Activated CD4-positive, alpha-beta T cell treated with anti-CD3 and anti-CD28 coated beads, Interleukin-10, Interleukin-2, amounts not matched to agents 100 ng/mL and 50 ng/mL, durations not matched to agents 16 hours and 8 hours (primary cell): ENCODE results near the gene GAS6.

Source experiments
- DNase-seq: peaks from one replicate; pipeline ENCODE4 v3.0.0-alpha.2; 2020

The GAS6 gene

GRCh38 chr13:113850722-113851479 lies 13.0 kb downstream of the GAS6 start:
- no peak for DNase-seq

GRCh38 chr13:113849981-113850721 lies 13.7 kb downstream of the GAS6 start:
- DNase-seq = no peak

GRCh38 chr13:113849546-113849945 lies 14.3 kb downstream of the GAS6 start:
- no peak for DNase-seq

- DNase-seq = no peak
Measured at GRCh38 chr13:113848431-113849260, 15.2 kb downstream of the GAS6 start.

GRCh38 chr13:113848020-113848419 lies 15.9 kb downstream of the GAS6 start:
- no peak for DNase-seq

- peak; percentile 11 for DNase-seq
Measured at GRCh38 chr13:113846636-113847318, 17.1 kb downstream of the GAS6 start.

GRCh38 chr13:113845723-113846635 lies 17.9 kb downstream of the GAS6 start:
- no peak for DNase-seq

- no peak for DNase-seq
Measured at GRCh38 chr13:113845055-113845454, 18.8 kb downstream of the GAS6 start.

GRCh38 chr13:113843864-113844556 lies 19.9 kb downstream of the GAS6 start:
- no peak for DNase-seq

GRCh38 chr13:113843063-113843654 lies 20.7 kb downstream of the GAS6 start:
- DNase-seq = no peak

GRCh38 chr13:113842336-113843062 lies 21.4 kb downstream of the GAS6 start:
- DNase-seq = no peak

- DNase-seq = no peak
Measured at GRCh38 chr13:113841353-113841650, 22.6 kb downstream of the GAS6 start.

GRCh38 chr13:113840541-113841352 lies 23.1 kb downstream of the GAS6 start:
- no peak for DNase-seq

- no peak for DNase-seq
Measured at GRCh38 chr13:113839536-113840204, 24.2 kb downstream of the GAS6 start.

- DNase-seq = no peak
Measured at GRCh38 chr13:113838711-113839201, 25.1 kb downstream of the GAS6 start.

- no peak for DNase-seq
Measured at GRCh38 chr13:113837560-113838355, 26.1 kb downstream of the GAS6 start.

- DNase-seq = no peak
Measured at GRCh38 chr13:113836768-113837559, 26.9 kb downstream of the GAS6 start.
